Smooth muscle cell (in vitro differentiated cells): ENCODE data around the gene SLC9A8. TPM values are rescaled to one million over a fixed set of nuclear protein-coding genes. Genes with fewer than 3 reads are reported as not detected.

Experiments
- DNase-seq: peaks from one replicate; lab custom pipeline; 2025; ENCODE audit not compliant: unreplicated experiment; lab: John Stamatoyannopoulos, UW
- H2AFZ ChIP-seq: fragments of 200-600 bp; sonication (generic); 2 replicates; pipeline ENCODE4 v1.6.0; 2016; ENCODE audit warnings: antibody characterized with exemption, low read depth, mild to moderate bottlenecking
- H3F3A ChIP-seq: fragments of 200-600 bp; sonication (generic); 2 replicates; pipeline ENCODE4 v1.6.0; 2017; ENCODE audit warnings: antibody characterized with exemption, low read depth
- H3K27ac ChIP-seq: fragments of 200-600 bp; sonication (generic); 2 replicates; pipeline ENCODE4 v1.5.1; 2016; ENCODE audit warnings: low read depth, mild to moderate bottlenecking
- H3K27me3 ChIP-seq: fragments of 200-600 bp; sonication (generic); 2 replicates; pipeline ENCODE4 v1.6.1; 2016; ENCODE audit warnings: low read depth, mild to moderate bottlenecking
- H3K36me3 ChIP-seq: fragments of 200-600 bp; sonication (generic); 2 replicates; pipeline ENCODE4 v1.5.1; 2016; ENCODE audit warnings: low read depth
- H3K4me1 ChIP-seq: fragments of 200-600 bp; sonication (generic); 2 replicates; pipeline ENCODE4 v1.5.1; 2016; ENCODE audit warnings: low read depth
- H3K4me2 ChIP-seq: fragments of 200-600 bp; sonication (generic); 2 replicates; pipeline ENCODE4 v1.6.0; 2016; ENCODE audit warnings: mild to moderate bottlenecking
- H3K4me3 ChIP-seq: fragments of 200-600 bp; sonication (generic); 2 replicates; pipeline ENCODE4 v1.5.1; 2016; ENCODE audit warnings: mild to moderate bottlenecking
- H3K79me2 ChIP-seq: fragments of 200-600 bp; sonication (generic); 2 replicates; pipeline ENCODE4 v1.6.0; 2016; ENCODE audit warnings: low read depth, mild to moderate bottlenecking
- H3K9ac ChIP-seq: fragments of 200-600 bp; sonication (generic); 2 replicates; pipeline ENCODE4 v1.6.0; 2016; ENCODE audit warnings: low read depth
- H3K9me3 ChIP-seq: fragments of 200-600 bp; sonication (generic); replicated peaks from 2 replicates; pipeline ENCODE4 v1.5.1; 2016; ENCODE audit warnings: low read depth
- H4K20me1 ChIP-seq: fragments of 200-600 bp; sonication (generic); 2 replicates; pipeline ENCODE4 v1.6.0; 2016; ENCODE audit warnings: low read depth
- WGBS: methylation state at CpG from one replicate; pipeline ENCODE4 v1.1.7; 2016; ENCODE audit warnings: low lambda C conversion rate; 5-methylcytosine and 5-hydroxymethylcytosine counted together
- polyA plus RNA-seq: library from polyadenylated mRNA; unstranded; fragments of >200 nt; fragmentation: Nextera tagmentation; extraction: Ambion mirVana; gene quantifications from 2 replicates; pipeline ENCODE4 v1.2.1, GENCODE V29; 2016
- total RNA-seq: library from RNA; depleted of rRNA; stranded (reverse); fragments of >200 nt; gene quantifications from 2 replicates; pipeline ENCODE4 v1.2.3, GENCODE V29; 2014
- TF ChIP-seq, protein P1 (sequence below): fragments of 200-600 bp; sonication (generic); IDR thresholded peaks from 2 replicates; pipeline ENCODE4 v1.5.1; 2017; ENCODE audit warnings: borderline replicate concordance, mild to moderate bottlenecking, antibody characterized with exemption; ENCODE audit not compliant: insufficient read depth, poor library complexity, severe bottlenecking

Gene SLC9A8
- total and polyA plus RNA-seq, 2 experiments from 2014 or later, result 2.2 to 4.5 TPM

DNA sequence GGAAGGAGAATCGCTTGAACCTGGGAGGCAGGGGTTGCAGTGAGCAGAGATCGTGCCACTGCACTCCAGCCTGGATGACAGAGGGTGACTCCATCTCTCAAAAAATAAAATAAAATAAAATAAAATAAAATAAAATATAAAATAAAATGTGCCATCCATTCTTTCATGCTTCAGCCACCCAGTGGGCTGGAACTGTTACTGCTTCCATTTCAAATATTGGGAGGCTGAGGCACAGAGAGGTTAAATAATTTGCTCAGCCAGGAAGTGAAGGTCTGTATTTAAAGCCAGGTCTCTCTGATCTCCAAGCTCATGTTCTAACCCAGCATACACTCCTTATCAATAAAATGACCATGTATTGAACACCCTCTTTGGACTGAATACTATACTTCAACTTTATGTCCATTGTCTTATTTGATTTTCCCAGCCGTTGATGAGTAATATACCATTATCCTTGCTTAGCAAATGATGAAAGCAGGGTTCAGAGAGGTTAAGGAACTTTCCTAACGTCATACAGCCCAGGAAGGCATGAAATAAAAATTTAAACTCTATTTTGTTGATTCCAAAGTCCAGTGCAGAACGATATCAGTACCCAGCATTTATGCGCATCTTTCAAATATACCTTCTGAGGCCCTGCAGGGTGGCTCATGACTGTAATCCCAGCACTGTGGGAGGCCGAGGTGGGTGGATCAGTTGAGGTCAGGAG is 25.8 kb upstream of the SLC9A8 start:
- Histone ChIP-seq H4K20me1 (no peaks in the 10 kb centered on the region), H3K9ac (no peak overlapping the region), H3K4me1 (peaks cover 5% of the 10 kb centered on the region), H2AFZ (no peak overlapping the region), H3K36me3 (no peaks in the 10 kb centered on the region), H3K4me2 (no peak overlapping the region), H3K79me2 (no peaks in the 10 kb centered on the region), H3F3A (peaks cover 5% of the 10 kb centered on the region), H3K9me3 (no peaks in the 10 kb centered on the region), H3K27ac (no peak overlapping the region), H3K27me3 (no peaks in the 10 kb centered on the region), H3K4me3 (no peak overlapping the region)
- TF ChIP-seq, protein P1, sequence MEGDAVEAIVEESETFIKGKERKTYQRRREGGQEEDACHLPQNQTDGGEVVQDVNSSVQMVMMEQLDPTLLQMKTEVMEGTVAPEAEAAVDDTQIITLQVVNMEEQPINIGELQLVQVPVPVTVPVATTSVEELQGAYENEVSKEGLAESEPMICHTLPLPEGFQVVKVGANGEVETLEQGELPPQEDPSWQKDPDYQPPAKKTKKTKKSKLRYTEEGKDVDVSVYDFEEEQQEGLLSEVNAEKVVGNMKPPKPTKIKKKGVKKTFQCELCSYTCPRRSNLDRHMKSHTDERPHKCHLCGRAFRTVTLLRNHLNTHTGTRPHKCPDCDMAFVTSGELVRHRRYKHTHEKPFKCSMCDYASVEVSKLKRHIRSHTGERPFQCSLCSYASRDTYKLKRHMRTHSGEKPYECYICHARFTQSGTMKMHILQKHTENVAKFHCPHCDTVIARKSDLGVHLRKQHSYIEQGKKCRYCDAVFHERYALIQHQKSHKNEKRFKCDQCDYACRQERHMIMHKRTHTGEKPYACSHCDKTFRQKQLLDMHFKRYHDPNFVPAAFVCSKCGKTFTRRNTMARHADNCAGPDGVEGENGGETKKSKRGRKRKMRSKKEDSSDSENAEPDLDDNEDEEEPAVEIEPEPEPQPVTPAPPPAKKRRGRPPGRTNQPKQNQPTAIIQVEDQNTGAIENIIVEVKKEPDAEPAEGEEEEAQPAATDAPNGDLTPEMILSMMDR, result peak; percentile 30
- DNase-seq, result no peak
- WGBS, result 92% methylated on average over 7 of the region's 7 CpGs

DNA sequence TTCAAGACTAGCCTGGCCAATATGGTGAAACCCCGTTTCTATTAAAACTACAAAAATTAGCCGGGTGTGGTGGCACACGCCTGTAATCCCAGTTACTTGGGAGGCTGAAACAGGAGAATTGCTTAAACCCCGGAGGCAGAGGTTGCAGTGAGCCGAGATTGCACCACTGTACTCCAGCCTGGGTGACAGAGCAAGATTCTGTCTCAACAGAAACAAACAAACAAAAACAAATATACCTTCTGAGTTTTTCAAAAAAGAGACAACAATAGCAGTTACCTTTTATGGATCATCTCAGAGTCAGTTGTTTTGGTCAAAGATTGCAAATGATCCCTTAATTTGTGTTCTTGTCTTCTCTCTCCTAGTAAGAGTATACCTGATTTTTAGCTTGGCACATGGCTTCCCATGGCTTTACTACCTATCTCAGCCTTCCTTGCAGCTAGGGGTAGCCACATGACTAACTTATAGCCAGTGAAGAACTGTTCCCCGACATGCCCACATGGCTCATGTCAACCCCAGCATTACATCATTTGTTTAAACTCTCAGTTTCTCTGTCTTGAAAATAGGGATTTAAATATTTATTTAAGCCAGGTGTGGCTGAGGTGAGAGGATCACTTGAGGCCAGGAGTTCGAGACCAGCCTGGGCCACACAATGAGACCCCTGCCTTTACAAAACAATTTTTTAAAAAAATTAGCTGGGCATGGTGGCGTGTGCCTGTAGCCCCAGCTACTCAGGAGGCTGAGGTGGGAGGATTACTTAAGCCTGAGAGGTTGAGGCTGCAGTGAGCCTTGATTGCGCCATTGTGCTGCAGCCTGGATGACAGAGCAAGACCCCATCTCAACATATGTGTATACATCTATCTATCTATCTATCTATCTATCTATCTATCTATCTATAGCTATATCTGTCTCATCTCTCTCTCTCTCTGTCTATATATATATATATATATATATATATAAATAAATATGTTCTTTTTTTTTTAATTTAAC is 25.0 kb upstream of the SLC9A8 start:
- TF ChIP-seq, protein P1, result no peak
- Histone ChIP-seq H3K27ac (no peak overlapping the region), H3K79me2 (no peaks in the 10 kb centered on the region), H3K36me3 (no peaks in the 10 kb centered on the region), H3K4me3 (no peak overlapping the region), H2AFZ (no peak overlapping the region), H3K4me1 (peaks cover 5% of the 10 kb centered on the region), H3K9me3 (no peaks in the 10 kb centered on the region), H4K20me1 (no peaks in the 10 kb centered on the region), H3K4me2 (no peak overlapping the region), H3K27me3 (no peaks in the 10 kb centered on the region), H3K9ac (no peak overlapping the region), H3F3A (peaks cover 5% of the 10 kb centered on the region)
- no peak for DNase-seq
- 95% methylated on average over 9 of the region's 9 CpGs for WGBS

DNA sequence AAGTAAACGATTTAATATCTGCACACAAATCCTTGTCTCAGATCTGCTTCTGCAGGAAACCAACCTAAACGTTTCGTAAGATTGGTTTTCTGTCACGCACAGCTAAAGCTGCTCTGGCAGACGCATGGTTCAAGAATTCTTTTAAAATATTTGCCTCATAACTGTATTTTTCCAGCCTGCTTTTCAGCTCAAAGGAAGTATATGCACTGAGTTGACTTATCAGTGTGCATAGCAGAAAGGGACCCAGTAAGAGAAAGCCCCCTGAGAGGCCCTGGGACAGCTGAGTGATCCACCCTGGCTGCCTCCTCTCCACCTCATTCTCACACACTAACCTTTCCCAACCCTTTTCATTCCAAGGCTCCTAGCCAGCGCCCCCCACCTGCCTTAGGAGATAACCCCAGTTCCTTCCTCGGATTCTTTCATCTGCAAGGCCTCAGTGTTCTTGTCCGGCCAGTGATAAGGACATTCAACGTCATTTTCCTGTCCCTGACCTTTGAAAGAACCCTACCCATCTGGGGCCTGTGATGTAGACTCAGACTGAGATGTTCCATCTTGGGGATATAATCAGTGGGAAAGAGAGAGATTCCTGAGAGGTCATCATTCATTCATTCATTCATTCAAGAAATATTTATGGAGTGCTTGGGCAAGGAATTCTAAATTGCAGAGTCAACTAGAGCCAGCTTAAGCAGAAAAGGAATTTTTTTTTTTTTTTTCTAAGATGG is 22.4 kb upstream of the SLC9A8 start:
- no peak for DNase-seq
- no peaks in the 10 kb centered on the region for H3K27me3 ChIP-seq
- peaks cover 5% of the 10 kb centered on the region for H3F3A ChIP-seq
- H3K79me2 ChIP-seq, result no peaks in the 10 kb centered on the region
- no peaks in the 10 kb centered on the region for H3K36me3 ChIP-seq
- no peak overlapping the region for H3K4me3 ChIP-seq
- no peak overlapping the region for H2AFZ ChIP-seq
- peak overlapping the region; percentile 92 for H3K27ac ChIP-seq
- H4K20me1 ChIP-seq, result no peaks in the 10 kb centered on the region
- peaks cover 5% of the 10 kb centered on the region for H3K4me1 ChIP-seq
- TF ChIP-seq, protein P1, result no peak
- WGBS, result 39% methylated on average over 9 of the region's 9 CpGs
- peak overlapping the region; percentile 49 for H3K4me2 ChIP-seq
- H3K9ac ChIP-seq, result peak overlapping the region; percentile 59
- H3K9me3 ChIP-seq, result no peaks in the 10 kb centered on the region
